IMR-90 (cell line): ENCODE measurements around the gene RER1. TPM values are rescaled to one million over a fixed set of nuclear protein-coding genes. Genes with fewer than 3 reads are reported as not detected.

Experiments
- ATAC-seq: fragments of 200-7000 bp; cut with Tn5 transposase; 2 replicates; pipeline ENCODE4 v1.9.1; 2020; ENCODE audit warnings: low read depth, mild to moderate bottlenecking, moderate library complexity
- BruUV-seq: library from RNA; stranded (reverse); fragments of 400-500 nt; replicated peaks from 2 replicates; lab custom pipeline; 2021; lab: Mats Ljungman, UMichigan
- CTCF ChIA-PET: fragments of 300-600 bp; formaldehyde crosslinking; extraction: SDS; loops from one replicate; lab custom pipeline; 2021; ENCODE audit warnings: antibody characterized with exemption; lab: Yijun Ruan, JAX
- POLR2A ChIA-PET: fragments of 300-600 bp; sonication (Branson Sonifier 250); formaldehyde crosslinking; loops from one replicate; lab custom pipeline; 2022; ENCODE audit warnings: antibody characterized with exemption; ENCODE audit not compliant: unreplicated experiment; lab: Charles Lee
- DNase-seq: peaks from one replicate; pipeline ENCODE4 v3.0.0; 2013
- H2AFZ ChIP-seq: replicated peaks from 2 replicates; pipeline ENCODE3; 2013; ENCODE audit warnings: low read length, mild to moderate bottlenecking; ENCODE audit not compliant: poor library complexity
- H2AK5ac ChIP-seq: 2 replicates; pipeline ENCODE4 v1.6.1; 2013; ENCODE audit warnings: low read depth, low read length, inconsistent platforms
- H2AK9ac ChIP-seq: replicated peaks from 2 replicates; pipeline ENCODE3; 2013; ENCODE audit warnings: mild to moderate bottlenecking, low read depth, low read length, moderate library complexity; ENCODE audit not compliant: poor library complexity
- H2BK120ac ChIP-seq: 2 replicates; pipeline ENCODE4 v1.6.1; 2013; ENCODE audit warnings: low read depth, low read length, inconsistent platforms
- H2BK15ac ChIP-seq: 3 replicates; pipeline ENCODE4 v1.6.1; 2013; ENCODE audit warnings: low read depth, low read length, inconsistent platforms
- H2BK20ac ChIP-seq: 2 replicates; pipeline ENCODE4 v1.6.1; 2013; ENCODE audit warnings: low read depth, mild to moderate bottlenecking, inconsistent platforms, low read length, moderate library complexity
- H2BK5ac ChIP-seq: 2 replicates; pipeline ENCODE4 v1.6.1; 2013; ENCODE audit warnings: mild to moderate bottlenecking, low read depth, low read length, inconsistent platforms; ENCODE audit not compliant: poor library complexity, severe bottlenecking
- H3K14ac ChIP-seq: replicated peaks from 2 replicates; pipeline ENCODE4 v1.6.1; 2013; ENCODE audit warnings: low read depth, low read length, inconsistent platforms
- H3K18ac ChIP-seq: 2 replicates; pipeline ENCODE4 v1.6.1; 2013; ENCODE audit warnings: low read depth, low read length, control low read depth
- H3K23ac ChIP-seq: 2 replicates; pipeline ENCODE4 v1.6.1; 2013; ENCODE audit warnings: low read depth, low read length, inconsistent platforms
- H3K27ac ChIP-seq: 2 replicates; pipeline ENCODE4 v1.5.1; 2013; ENCODE audit warnings: mild to moderate bottlenecking, control low read depth, low read length; ENCODE audit not compliant: insufficient read depth
- H3K27me3 ChIP-seq: 2 replicates; pipeline ENCODE4 v1.6.1; 2013; ENCODE audit warnings: low read length; ENCODE audit not compliant: control insufficient read depth, insufficient read depth
- H3K36me3 ChIP-seq: 2 replicates; pipeline ENCODE4 v1.6.1; 2013; ENCODE audit warnings: low read length, mixed read lengths; ENCODE audit not compliant: control insufficient read depth, insufficient read depth
- H3K4ac ChIP-seq: 2 replicates; pipeline ENCODE4 v1.6.1; 2013; ENCODE audit warnings: low read depth, low read length, inconsistent platforms
- H3K4me1 ChIP-seq: 2 replicates; pipeline ENCODE4 v1.6.1; 2013; ENCODE audit warnings: low read length, mixed read lengths; ENCODE audit not compliant: control insufficient read depth, insufficient read depth
- H3K4me2 ChIP-seq: 2 replicates; pipeline ENCODE4 v1.6.1; 2013; ENCODE audit warnings: low read depth, mild to moderate bottlenecking, control low read depth, low read length, moderate library complexity
- H3K4me3 ChIP-seq: 2 replicates; pipeline ENCODE4 v1.5.1; 2013; ENCODE audit warnings: low read depth, mild to moderate bottlenecking, control low read depth, low read length, moderate library complexity; ENCODE audit not compliant: insufficient read depth
- H3K56ac ChIP-seq: 2 replicates; pipeline ENCODE4 v1.6.1; 2013; ENCODE audit warnings: low read length, inconsistent platforms; ENCODE audit not compliant: insufficient read depth; ENCODE audit errors: extremely low read depth
- H3K79me1 ChIP-seq, 2 experiments: 2 replicates each; pipeline ENCODE4 v1.6.1; 2013; ENCODE audit warnings: low read length in 2 of 2, inconsistent platforms in 1 of 2, low read depth in 1 of 2
- H3K9ac ChIP-seq: 2 replicates; pipeline ENCODE4 v1.6.1; 2013; ENCODE audit warnings: low read depth, low read length, control low read depth
- H3K9me1 ChIP-seq: 2 replicates; pipeline ENCODE4 v1.6.1; 2013; ENCODE audit warnings: low read length, inconsistent platforms; ENCODE audit not compliant: insufficient read depth
- H3K9me3 ChIP-seq: 2 replicates; pipeline ENCODE4 v1.6.1; 2013; ENCODE audit warnings: low read length; ENCODE audit not compliant: control insufficient read depth, insufficient read depth
- H4K20me1 ChIP-seq: 2 replicates; pipeline ENCODE4 v1.6.1; 2013; ENCODE audit warnings: low read length, inconsistent platforms; ENCODE audit not compliant: insufficient read depth
- H4K5ac ChIP-seq: 2 replicates; pipeline ENCODE4 v1.6.1; 2013; ENCODE audit warnings: mild to moderate bottlenecking, low read depth, low read length, control low read depth
- H4K8ac ChIP-seq, 2 experiments: 2 replicates each; pipeline ENCODE4 v1.6.1; 2013; ENCODE audit warnings: low read depth in 2 of 2, low read length in 2 of 2, control low read depth in 1 of 2, inconsistent platforms in 1 of 2
- H4K91ac ChIP-seq: 2 replicates; pipeline ENCODE4 v1.6.1; 2013; ENCODE audit warnings: low read depth, low read length, inconsistent platforms; ENCODE audit not compliant: insufficient read depth
- BHLHE40 ChIP-seq: fragments of 150-350 bp; IDR thresholded peaks from 2 replicates; pipeline ENCODE4 v1.6.1; 2016; ENCODE audit warnings: mild to moderate bottlenecking, low read depth, low read length
- CEBPB ChIP-seq: IDR thresholded peaks from 2 replicates; pipeline ENCODE4 v1.6.1; 2012; ENCODE audit warnings: low read depth, low read length, improper control_type of control experiment
- CHD1 ChIP-seq: IDR thresholded peaks from 2 replicates; pipeline ENCODE4 v1.6.1; 2012; ENCODE audit warnings: low read depth, low read length, improper control_type of control experiment
- CTCF ChIP-seq: conservative IDR thresholded peaks from 2 replicates; pipeline ENCODE4 v1.5.1; 2012; ENCODE audit warnings: mild to moderate bottlenecking, low read depth, low read length, improper control_type of control experiment
- ELK1 ChIP-seq: fragments of 150-350 bp; IDR thresholded peaks from 2 replicates; pipeline ENCODE4 v1.6.1; 2016; ENCODE audit warnings: low read depth, mild to moderate bottlenecking, low read length, moderate library complexity, borderline replicate concordance
- FOS ChIP-seq: fragments of 150-350 bp; IDR thresholded peaks from 2 replicates; pipeline ENCODE4 v1.6.1; 2016; ENCODE audit warnings: low read depth, low read length
- MAFK ChIP-seq: IDR thresholded peaks from 2 replicates; pipeline ENCODE4 v1.6.1; 2012; ENCODE audit warnings: low read depth, low read length, improper control_type of control experiment
- MAZ ChIP-seq: IDR thresholded peaks from 2 replicates; pipeline ENCODE4 v1.6.1; 2012; ENCODE audit warnings: low read depth, mild to moderate bottlenecking, low read length, improper control_type of control experiment, moderate library complexity, borderline replicate concordance
- MXI1 ChIP-seq: IDR thresholded peaks from 2 replicates; pipeline ENCODE4 v1.6.1; 2012; ENCODE audit warnings: low read depth, mild to moderate bottlenecking, low read length, moderate library complexity, borderline replicate concordance
- NFE2L2 ChIP-seq: fragments of 150-350 bp; IDR thresholded peaks from 2 replicates; pipeline ENCODE4 v1.6.1; 2016; ENCODE audit warnings: low read depth, mild to moderate bottlenecking, low read length
- POLR2A ChIP-seq: IDR thresholded peaks from 2 replicates; pipeline ENCODE4 v1.6.1; 2012; ENCODE audit warnings: mild to moderate bottlenecking, low read depth, low read length
- RAD21 ChIP-seq: IDR thresholded peaks from 2 replicates; pipeline ENCODE4 v1.6.1; 2012; ENCODE audit warnings: low read length, improper control_type of control experiment
- RCOR1 ChIP-seq: IDR thresholded peaks from 2 replicates; pipeline ENCODE4 v1.6.1; 2012; ENCODE audit warnings: mild to moderate bottlenecking, low read length, improper control_type of control experiment; ENCODE audit not compliant: insufficient replicate concordance
- RFX5 ChIP-seq: IDR thresholded peaks from 2 replicates; pipeline ENCODE4 v1.8.0; 2012; ENCODE audit warnings: low read depth, mild to moderate bottlenecking, low read length, moderate library complexity
- SMC3 ChIP-seq: fragments of 150-350 bp; IDR thresholded peaks from 2 replicates; pipeline ENCODE4 v1.6.1; 2016; ENCODE audit warnings: low read depth, mild to moderate bottlenecking, antibody characterized with exemption, low read length, moderate library complexity
- USF2 ChIP-seq: fragments of 150-350 bp; IDR thresholded peaks from 2 replicates; pipeline ENCODE4 v1.6.1; 2017; ENCODE audit warnings: mild to moderate bottlenecking, antibody characterized with exemption, low read length, low read depth
- WGBS, 2 experiments: methylation state at CpG; one replicate each; pipeline versions ENCODE4 v1.1.5 to v1.1.7; 2013; ENCODE audit warnings: missing lambda C conversion rate in 2 of 2; ENCODE audit not compliant: insufficient read length in 1 of 2; ENCODE audit errors: extremely low coverage in 2 of 2; 5-methylcytosine and 5-hydroxymethylcytosine counted together
- dilution Hi-C: fragments of 300-500 bp; cut with HindIII; formaldehyde crosslinking; loops from one replicate; pipeline ENCODE4 v1.14.3; 2018; ENCODE audit warnings: low sequenced_read_pairs; ENCODE audit not compliant: unreplicated experiment
- in situ Hi-C: fragments of 300-500 bp; cut with MboI; formaldehyde crosslinking; loops from 3 replicates; pipeline ENCODE4 v1.14.3; 2019; ENCODE audit warnings: low sequenced_read_pairs, inconsistent platforms, mixed read lengths
- intact Hi-C: fragments of 100-400 bp; cut with micrococcal nuclease; formaldehyde crosslinking; loops from 2 replicates; pipeline ENCODE4 v1.10.0; 2022
- polyA plus RNA-seq, 3 experiments: library from polyadenylated mRNA; depleted of rRNA; stranded (reverse); fragments of >200 nt; gene quantifications; 2 replicates each; pipeline ENCODE4 v1.2.3, GENCODE V29; 2012; ENCODE audit warnings: low replicate concordance in 1 of 3
- total RNA-seq: library from RNA; depleted of rRNA; stranded (reverse); fragments of >200 nt; gene quantifications from 2 replicates; pipeline ENCODE4 v1.2.3, GENCODE V29; 2012

RER1 gene
- total and polyA plus RNA-seq, 2 of the 4 experiments (the other 2 are of a cell fraction), result 47.1 to 240 TPM

- POLR2A ChIA-PET, result no interaction called here
These were observed 39.2 kb upstream of the RER1 start for GRCh38 chr1:2352341-2352896.

More at GRCh38 chr1:2352341-2352896, 39.2 kb upstream of the RER1 start:
- no peak overlapping the region for H4K8ac ChIP-seq
- H3K79me1 ChIP-seq, result no peaks in the 10 kb centered on the region
- no peaks in the 10 kb centered on the region for H4K20me1 ChIP-seq
- DNase-seq (no peak), ATAC-seq (no peak)
- 89% methylated on average over 10 of the region's 11 CpGs; no CpG with 5 or more reads in 1 of the 2 experiments for WGBS, 2 experiments
- TF ChIP-seq FOS, result no peak
- no peak for TF ChIP-seq CEBPB
- no peak for TF ChIP-seq SMC3
- TF ChIP-seq CTCF, result no peak
- no peak for TF ChIP-seq RAD21
- no peak for TF ChIP-seq BHLHE40
- TF ChIP-seq MXI1, result no peak
- no peak for TF ChIP-seq USF2
- TF ChIP-seq POLR2A, result no peak
- no peak for TF ChIP-seq MAFK
- no peak for TF ChIP-seq RFX5
- no peak for TF ChIP-seq NFE2L2
- no peak for TF ChIP-seq RCOR1
- no peak for TF ChIP-seq ELK1
- TF ChIP-seq MAZ, result no peak
- TF ChIP-seq CHD1, result no peak
- no peak overlapping the region for H3K27ac ChIP-seq
- BruUV-seq, result no TSS peak
- H3K4me2 ChIP-seq, result no peak overlapping the region
- no peak overlapping the region for H2AFZ ChIP-seq
- H3K9me3 ChIP-seq, result no peaks in the 10 kb centered on the region
- H2BK120ac ChIP-seq, result no peak overlapping the region
- dilution Hi-C loops (no loop called here), intact Hi-C loops (no loop called here), in situ Hi-C loops (loop anchor here (25.0 kb wide), 1 partner anchor 390 kb away; no protein-coding TSS in a partner anchor)
- no peaks in the 10 kb centered on the region for H3K27me3 ChIP-seq
- no peak overlapping the region for H3K56ac ChIP-seq
- H3K4me1 ChIP-seq, result no peaks in the 10 kb centered on the region
- no peak overlapping the region for H3K9ac ChIP-seq
- H2BK15ac ChIP-seq, result no peak overlapping the region
- no peak overlapping the region for H2BK20ac ChIP-seq
- H2AK5ac ChIP-seq, result no peak overlapping the region
- H3K23ac ChIP-seq, result no peak overlapping the region
- no peak overlapping the region for H2AK9ac ChIP-seq
- no peak overlapping the region for H4K5ac ChIP-seq
- CTCF ChIA-PET, result no interaction called here
- no peaks in the 10 kb centered on the region for H3K36me3 ChIP-seq
- H3K14ac ChIP-seq, result no peak overlapping the region
- H3K4me3 ChIP-seq, result no peak overlapping the region
- no peak overlapping the region for H3K4ac ChIP-seq
- no peak overlapping the region for H4K91ac ChIP-seq
- no peaks in the 10 kb centered on the region for H3K9me1 ChIP-seq
- no peak overlapping the region for H2BK5ac ChIP-seq
- no peak overlapping the region for H3K18ac ChIP-seq
